SK-N-SH treated with all-trans-retinoic acid at 6 μM for 48 hours (cell line): ENCODE data around the gene SLC15A1.

Experiments used
- ARNTL ChIP-seq: fragments of 450-650 bp; formaldehyde crosslinking; IDR thresholded peaks from 2 replicates; pipeline ENCODE4 v1.5.0; 2020; ENCODE audit warnings: low read depth, mild to moderate bottlenecking, moderate library complexity, borderline replicate concordance
- ESRRG ChIP-seq: fragments of 250-450 bp; sonication (Bioruptor Pico); IDR thresholded peaks from 2 replicates; pipeline ENCODE4 v1.6.1; 2021; ENCODE audit warnings: mild to moderate bottlenecking
- RARB ChIP-seq: fragments of 250-450 bp; sonication (Bioruptor Pico); IDR thresholded peaks from 2 replicates; pipeline ENCODE4 v1.8.0; 2021; ENCODE audit warnings: mild to moderate bottlenecking, moderate library complexity
- ZFP3 ChIP-seq: fragments of 250-450 bp; sonication (Bioruptor Pico); IDR thresholded peaks from 2 replicates; pipeline ENCODE4 v1.5.0; 2020; ENCODE audit warnings: mild to moderate bottlenecking, moderate library complexity
- ZNF565 ChIP-seq: fragments of 450-650 bp; formaldehyde crosslinking; conservative IDR thresholded peaks from 2 replicates; pipeline ENCODE4 v1.5.0; 2020; ENCODE audit warnings: low read depth, mild to moderate bottlenecking, moderate library complexity
- ZNF70 ChIP-seq: fragments of 450-650 bp; formaldehyde crosslinking; IDR thresholded peaks from 2 replicates; pipeline ENCODE4 v1.5.0; 2020; ENCODE audit warnings: mild to moderate bottlenecking, moderate library complexity
- TF ChIP-seq, protein P1 (sequence below): fragments of 250-450 bp; sonication (Bioruptor Pico); IDR thresholded peaks from 2 replicates; pipeline ENCODE4 v1.8.0; 2020; ENCODE audit warnings: mild to moderate bottlenecking, moderate library complexity, borderline replicate concordance
- TF ChIP-seq, protein P2 (sequence below): fragments of 250-450 bp; sonication (Bioruptor Pico); IDR thresholded peaks from 2 replicates; pipeline ENCODE4 v1.5.1; 2020; ENCODE audit warnings: low read depth, mild to moderate bottlenecking, moderate library complexity

DNA sequence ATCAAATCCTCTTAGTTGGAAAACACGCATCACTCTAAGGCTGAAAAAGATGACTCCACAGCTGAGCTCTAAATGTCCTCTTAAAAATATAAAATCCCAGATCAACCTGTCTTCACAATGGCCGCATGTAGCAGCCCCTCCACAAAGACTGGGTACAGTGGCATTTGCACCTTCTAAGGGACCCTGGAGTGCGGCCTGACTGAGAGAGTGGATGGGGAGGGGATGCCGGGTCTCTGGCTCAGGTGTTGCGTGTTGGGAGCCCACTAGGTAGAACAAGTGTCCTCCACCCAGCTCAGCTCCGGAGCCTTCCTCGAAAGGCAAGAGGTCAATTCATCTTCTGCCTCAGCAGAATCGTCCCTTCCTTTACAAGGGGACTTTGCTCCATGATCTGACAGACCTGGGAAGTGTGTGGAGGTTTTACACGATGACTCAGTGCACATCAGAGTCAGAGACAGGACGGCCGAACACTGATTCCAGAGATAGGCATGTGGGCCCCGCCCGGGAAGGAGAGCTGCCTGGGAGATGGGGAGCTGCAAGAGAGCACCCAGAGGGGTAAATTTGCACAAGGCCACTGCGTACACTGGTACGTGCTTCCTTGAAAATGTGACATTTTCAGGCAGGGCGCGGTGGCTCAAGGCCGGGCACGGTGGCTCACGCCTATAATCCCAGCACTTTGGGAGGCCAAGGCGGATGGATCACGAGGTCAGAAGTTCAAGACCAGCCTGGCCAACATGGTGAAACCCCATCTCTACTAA, 23.5 kb upstream of the SLC15A1 start:
- TF ChIP-seq, protein P1, sequence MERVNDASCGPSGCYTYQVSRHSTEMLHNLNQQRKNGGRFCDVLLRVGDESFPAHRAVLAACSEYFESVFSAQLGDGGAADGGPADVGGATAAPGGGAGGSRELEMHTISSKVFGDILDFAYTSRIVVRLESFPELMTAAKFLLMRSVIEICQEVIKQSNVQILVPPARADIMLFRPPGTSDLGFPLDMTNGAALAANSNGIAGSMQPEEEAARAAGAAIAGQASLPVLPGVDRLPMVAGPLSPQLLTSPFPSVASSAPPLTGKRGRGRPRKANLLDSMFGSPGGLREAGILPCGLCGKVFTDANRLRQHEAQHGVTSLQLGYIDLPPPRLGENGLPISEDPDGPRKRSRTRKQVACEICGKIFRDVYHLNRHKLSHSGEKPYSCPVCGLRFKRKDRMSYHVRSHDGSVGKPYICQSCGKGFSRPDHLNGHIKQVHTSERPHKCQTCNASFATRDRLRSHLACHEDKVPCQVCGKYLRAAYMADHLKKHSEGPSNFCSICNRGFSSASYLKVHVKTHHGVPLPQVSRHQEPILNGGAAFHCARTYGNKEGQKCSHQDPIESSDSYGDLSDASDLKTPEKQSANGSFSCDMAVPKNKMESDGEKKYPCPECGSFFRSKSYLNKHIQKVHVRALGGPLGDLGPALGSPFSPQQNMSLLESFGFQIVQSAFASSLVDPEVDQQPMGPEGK, result no peak
- TF ChIP-seq ZFP3 (CRISPR knock-in tag) (no peak), ESRRG (no peak), ZNF70 (CRISPR knock-in tag) (no peak), ARNTL (CRISPR knock-in tag) (no peak), ZNF565 (CRISPR knock-in tag) (no peak), RARB (CRISPR knock-in tag) (no peak)
- TF ChIP-seq, protein P2, sequence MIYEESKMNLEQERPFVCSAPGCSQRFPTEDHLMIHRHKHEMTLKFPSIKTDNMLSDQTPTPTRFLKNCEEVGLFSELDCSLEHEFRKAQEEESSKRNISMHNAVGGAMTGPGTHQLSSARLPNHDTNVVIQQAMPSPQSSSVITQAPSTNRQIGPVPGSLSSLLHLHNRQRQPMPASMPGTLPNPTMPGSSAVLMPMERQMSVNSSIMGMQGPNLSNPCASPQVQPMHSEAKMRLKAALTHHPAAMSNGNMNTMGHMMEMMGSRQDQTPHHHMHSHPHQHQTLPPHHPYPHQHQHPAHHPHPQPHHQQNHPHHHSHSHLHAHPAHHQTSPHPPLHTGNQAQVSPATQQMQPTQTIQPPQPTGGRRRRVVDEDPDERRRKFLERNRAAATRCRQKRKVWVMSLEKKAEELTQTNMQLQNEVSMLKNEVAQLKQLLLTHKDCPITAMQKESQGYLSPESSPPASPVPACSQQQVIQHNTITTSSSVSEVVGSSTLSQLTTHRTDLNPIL (CRISPR knock-in tag), result no peak
